Activated CD4-positive, alpha-beta T cell treated with anti-CD3 and anti-CD28 coated beads for 4 hours (primary cell): ENCODE measurements around the gene CITED2.
A peak's percentile ranks its signal among the peaks of the same experiment; 100 is the strongest.

Experiments
- DNase-seq, 2 donors: peaks; one replicate each; pipeline ENCODE4 v3.0.0-alpha.2; 2020

CITED2 gene

DNA sequence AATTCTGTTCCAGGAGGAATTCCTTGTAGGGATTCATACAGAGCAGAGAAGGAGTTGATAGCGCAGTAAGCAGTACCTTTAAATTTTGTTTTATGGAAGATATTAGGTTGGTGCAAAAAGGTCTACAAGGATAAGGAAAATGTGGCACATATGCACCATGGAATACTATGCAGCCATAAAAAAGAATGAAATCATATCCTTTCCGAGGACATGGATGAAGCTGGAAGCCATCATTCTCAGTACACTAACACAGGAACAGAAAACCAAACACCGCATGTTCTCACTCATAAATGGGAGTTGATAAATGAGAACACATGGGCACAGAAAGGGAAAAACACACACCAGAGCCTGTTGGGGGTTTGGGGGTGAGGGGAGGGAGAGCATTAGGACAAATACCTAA, 45.2 kb downstream of the CITED2 start:
- no peak for DNase-seq

- no peak for DNase-seq
Measured at GRCh38 chr6:139327038-139327437, 47.4 kb downstream of the CITED2 start.

DNA sequence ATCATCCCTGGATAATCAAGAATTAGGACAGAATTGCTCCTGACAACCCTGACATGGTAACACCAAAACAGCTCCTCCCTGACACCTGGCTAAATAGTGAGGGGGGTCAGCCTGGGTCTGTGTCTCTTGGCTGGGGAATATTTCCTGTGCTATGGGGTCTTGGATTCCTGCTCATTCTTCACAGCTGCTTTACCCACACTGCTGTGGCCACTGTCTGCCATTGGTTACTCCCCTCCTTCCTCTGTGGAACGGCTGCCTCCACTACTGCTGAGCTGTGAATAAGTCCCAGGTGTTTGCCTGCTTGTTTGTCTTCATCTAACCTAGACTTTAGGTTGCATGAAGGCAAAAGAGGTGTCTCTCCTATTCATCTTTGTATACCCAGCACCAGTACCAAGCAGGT, 48.8 kb downstream of the CITED2 start:
- no peak for DNase-seq

GRCh38 chr6:139325125-139325524, 49.3 kb downstream of the CITED2 start:
- DNase-seq: no peak

- DNase-seq: no peak
Measured at GRCh38 chr6:139324301-139324555, 50.2 kb downstream of the CITED2 start.

DNA sequence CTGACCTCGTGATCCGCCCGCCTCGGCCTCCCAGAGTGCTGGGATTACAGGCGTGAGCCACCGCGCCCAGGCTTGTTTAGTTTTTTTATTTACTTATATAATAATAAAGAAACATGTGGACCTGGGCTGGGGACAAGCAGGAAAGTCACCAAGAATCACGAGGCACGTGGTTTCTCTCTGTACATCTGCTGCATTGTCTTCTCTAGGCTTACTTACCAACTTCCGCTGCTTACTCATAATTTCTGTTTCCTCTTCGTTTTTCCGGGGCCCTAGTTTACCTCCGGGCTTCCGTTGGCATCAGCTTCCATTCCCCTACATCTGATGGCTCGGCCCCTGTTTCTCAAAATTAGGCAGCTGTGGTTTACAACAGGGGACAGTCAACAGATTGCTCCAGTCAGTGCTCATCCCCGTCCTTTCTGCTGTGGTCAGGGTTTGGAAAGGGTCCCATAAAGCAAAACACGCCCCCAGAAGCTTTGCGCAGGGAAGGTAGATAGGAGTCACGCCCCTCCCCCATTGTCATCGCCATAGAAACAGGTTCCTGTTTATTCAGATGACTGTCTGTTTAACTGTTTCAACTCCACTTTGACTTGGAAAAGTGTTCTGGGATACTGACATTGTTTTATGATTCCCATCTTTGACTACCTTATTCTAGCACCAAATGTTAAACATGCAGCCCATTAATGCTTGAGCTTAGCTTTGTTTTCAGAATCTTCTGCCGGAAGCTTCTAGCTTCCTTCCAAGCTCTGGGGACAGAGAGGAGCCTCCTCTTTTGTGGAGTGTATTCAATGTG, 50.7 kb downstream of the CITED2 start:
- DNase-seq: peak; percentile 78 to 80
